NCI-H2107 treated with DMSO at 0.1 percent for 48 hours (cell line): ENCODE results near the gene MEIS2.

Experiments used
- DNase-seq: peaks from one replicate; lab custom pipeline; 2025; ENCODE audit not compliant: unreplicated experiment; lab: John Stamatoyannopoulos, UW

The MEIS2 gene

GRCh38 chr15:37041836-37042235 lies 58.5 kb downstream of the MEIS2 start:
- no peak for DNase-seq

- no peak for DNase-seq
Measured at GRCh38 chr15:37041042-37041441, 59.3 kb downstream of the MEIS2 start.

- no peak for DNase-seq
Measured at GRCh38 chr15:37040072-37040742, 60.1 kb downstream of the MEIS2 start.

- DNase-seq: no peak
Measured at GRCh38 chr15:37038716-37039106, 61.6 kb downstream of the MEIS2 start.

- DNase-seq: no peak
Measured at GRCh38 chr15:37037850-37038715, 62.3 kb downstream of the MEIS2 start.

- DNase-seq: no peak
Measured at GRCh38 chr15:37037071-37037655, 63.2 kb downstream of the MEIS2 start.

- DNase-seq: no peak
Measured at GRCh38 chr15:37034835-37035748, 65.3 kb downstream of the MEIS2 start.

- DNase-seq: no peak
Measured at GRCh38 chr15:37034392-37034791, 66.0 kb downstream of the MEIS2 start.

- DNase-seq: no peak
Measured at GRCh38 chr15:37032091-37032775, 68.1 kb downstream of the MEIS2 start.

- no peak for DNase-seq
Measured at GRCh38 chr15:37031198-37031597, 69.2 kb downstream of the MEIS2 start.

- no peak for DNase-seq
Measured at GRCh38 chr15:37028625-37029296, 71.6 kb downstream of the MEIS2 start.

GRCh38 chr15:37020852-37021251 lies 79.5 kb downstream of the MEIS2 start:
- DNase-seq: no peak

GRCh38 chr15:37019479-37020433 lies 80.6 kb downstream of the MEIS2 start:
- DNase-seq: peak; percentile 35

GRCh38 chr15:37017031-37017625 lies 83.2 kb downstream of the MEIS2 start:
- DNase-seq: no peak

- no peak for DNase-seq
Measured at GRCh38 chr15:37016231-37016630, 84.1 kb downstream of the MEIS2 start.

GRCh38 chr15:37015451-37015850 lies 84.9 kb downstream of the MEIS2 start:
- no peak for DNase-seq

GRCh38 chr15:37015035-37015434 lies 85.3 kb downstream of the MEIS2 start:
- no peak for DNase-seq

- no peak for DNase-seq
Measured at GRCh38 chr15:37014566-37014965, 85.8 kb downstream of the MEIS2 start.
